ENCODE results near the gene C1orf226. TPM values are rescaled to one million over a fixed set of nuclear protein-coding genes. Genes with fewer than 3 reads are reported as not detected.

The C1orf226 gene
- total and polyA plus RNA-seq, 2 experiments from 2014 or later, result 2.7 to 12.5 TPM

GRCh38 chr1:162405800-162406199, 24.3 kb downstream of the C1orf226 start:
- Histone ChIP-seq H3K9me2 (ENCODE audit: insufficient read depth) (no peaks in the 10 kb centered on the region), H3K27ac (ENCODE audit: low read depth) (no peak overlapping the region), H3K27me3 (ENCODE audit: insufficient read depth) (no peaks in the 10 kb centered on the region), H3K79me2 (replicated peaks; ENCODE audit: insufficient read depth) (no peaks in the 10 kb centered on the region), H2AFZ (no peak overlapping the region), H4K20me1 (replicated peaks; ENCODE audit: insufficient read depth) (no peaks in the 10 kb centered on the region), H3K4me1 (ENCODE audit: insufficient read depth) (0 out of 2 replicates have a peak, but pooled peaks cover 3% of the 10 kb centered on the region), H3F3A (replicated peaks; ENCODE audit: low read depth) (no peaks in the 10 kb centered on the region), H3K36me3 (ENCODE audit: insufficient read depth) (no peaks in the 10 kb centered on the region), H3K4me2 (no peak overlapping the region), H3K4me3 (no peak overlapping the region)
- H3K36me3 Mint-ChIP-seq (ENCODE audit: low read depth), result no peaks in the 10 kb centered on the region
- TF ChIP-seq ZNF331 (CRISPR knock-in tag; IDR thresholded peaks at IDR 0.05; ENCODE audit: low read depth) (no peak), CTCF (conservative IDR thresholded peaks at IDR 0.05; ENCODE audit: low read depth in 2 of 2) (no peak), ZNF114 (CRISPR knock-in tag; IDR thresholded peaks at IDR 0.05) (no peak), NANOG (IDR thresholded peaks at IDR 0.05; ENCODE audit: borderline replicate concordance) (no peak), CREB1 (CRISPR knock-in tag; IDR thresholded peaks at IDR 0.05; ENCODE audit: low read depth) (no peak), POLR2AphosphoS5 (IDR thresholded peaks at IDR 0.05; ENCODE audit: low read depth) (no peak), REST (IDR thresholded peaks at IDR 0.05; ENCODE audit: unreplicated experiment) (no peak), ZNF462 (CRISPR knock-in tag; IDR thresholded peaks at IDR 0.05) (no peak), EZH2 (IDR thresholded peaks at IDR 0.05; ENCODE audit: low read depth, unreplicated experiment) (no peak), EZH2phosphoT487 (IDR thresholded peaks at IDR 0.05; ENCODE audit: unreplicated experiment) (no peak), JUNB (IDR thresholded peaks at IDR 0.05; ENCODE audit: unreplicated experiment) (no peak), ETS1 (IDR thresholded peaks at IDR 0.05) (no peak), STAT1 (IDR thresholded peaks at IDR 0.05; ENCODE audit: unreplicated experiment) (no peak)
- peaks cover 1% of the 10 kb centered on the region; the same call in 1 of the 3 replicates for H3K4me1 Mint-ChIP-seq
- H3K4me3 Mint-ChIP-seq, result no peak overlapping the region
- H3K27me3 Mint-ChIP-seq (ENCODE audit: insufficient read depth, low read depth, poor library complexity), result no peaks in the 10 kb centered on the region
- no peak for DNase-seq (ENCODE audit: low spot score)
- no peak overlapping the region for H3K27ac Mint-ChIP-seq
- no peak for ATAC-seq
- H3K9me3 Mint-ChIP-seq, result no peaks in the 10 kb centered on the region; the same call in 2 of the 3 replicates
